ENCODE data around the gene MAP7.

DNA sequence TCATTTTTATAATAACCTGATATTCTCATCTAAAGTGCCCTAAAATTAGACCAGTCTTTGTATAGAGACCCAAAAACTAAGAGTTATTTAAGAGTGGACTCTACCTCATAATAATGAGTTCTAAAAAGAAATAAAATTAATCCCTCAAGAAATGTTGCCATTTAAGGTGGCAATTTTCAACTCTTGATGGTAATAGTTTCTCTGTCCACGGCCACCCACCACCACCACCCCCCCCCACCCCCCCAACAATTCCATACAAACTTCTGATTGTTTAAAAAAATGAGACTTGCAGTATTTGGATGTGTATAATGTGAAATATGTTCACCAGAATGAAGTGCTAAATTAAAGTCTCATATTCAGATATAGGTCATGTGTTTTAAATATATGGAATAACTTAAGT, 2.4 kb downstream of the MAP7 start:
- no peak for TF ChIP-seq GATA2 (IDR thresholded peaks at IDR 0.05; ENCODE audit: low read depth, low read length)
- TF ChIP-seq GATA3 (IDR thresholded peaks at IDR 0.05; ENCODE audit: low read depth, low read length) = no peak
